Retinal pigment epithelial cell (primary cell): ENCODE measurements around the gene PFKFB1.
"Not testable (repeated sequence)": the region's sequence is repeated elsewhere in the genome, so short reads cannot be mapped to it uniquely, and the experiment has no call there.

Source experiments
- DNase-seq: peaks from one replicate; pipeline ENCODE4 v3.0.0-alpha.2; 2010; ENCODE audit warnings: low read depth
- H3K4me3 ChIP-seq: 2 replicates; pipeline ENCODE4 v1.5.1; 2011; ENCODE audit warnings: mild to moderate bottlenecking, low read length, control low read depth, moderate library complexity
- CTCF ChIP-seq: conservative IDR thresholded peaks from 2 replicates; pipeline ENCODE4 v1.5.1; 2011; ENCODE audit warnings: low read depth, low read length, control low read depth, inconsistent platforms

Gene PFKFB1

DNA sequence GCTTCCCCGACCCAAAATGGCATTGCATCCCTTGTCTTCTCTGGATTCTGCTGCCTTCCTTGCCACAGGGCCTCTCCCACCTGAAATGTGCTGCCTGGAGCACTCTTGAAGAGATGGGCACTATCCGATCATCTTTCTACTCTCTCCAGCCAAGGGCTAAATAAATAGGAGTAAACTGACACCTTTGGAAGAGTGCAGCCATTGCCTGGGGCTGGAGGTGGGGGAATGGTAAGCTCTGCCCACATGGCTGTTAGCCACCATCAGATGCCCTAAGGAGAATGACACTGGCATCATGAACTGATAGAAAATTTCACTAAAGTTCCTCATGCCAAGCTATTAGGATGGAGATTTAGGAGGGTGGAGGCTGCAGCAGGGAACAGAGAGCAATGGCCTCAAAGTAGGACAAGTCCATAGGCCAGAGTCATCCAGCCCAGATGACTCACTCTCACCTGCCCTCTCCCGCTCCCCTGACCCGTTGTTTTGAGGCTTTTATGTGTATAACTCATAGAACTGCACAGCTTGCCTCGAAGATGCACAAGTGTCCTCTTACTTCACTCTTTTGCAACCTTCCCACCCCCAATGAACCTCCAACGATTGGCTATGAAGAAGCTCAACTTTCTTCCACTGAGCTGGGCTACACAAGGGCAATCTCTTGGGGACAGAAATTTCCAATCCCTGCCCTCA lies 822 bp upstream of the PFKFB1 start:
- H3K4me3 ChIP-seq: no peak overlapping the region
- TF ChIP-seq CTCF: no peak
- DNase-seq: no peak

DNA sequence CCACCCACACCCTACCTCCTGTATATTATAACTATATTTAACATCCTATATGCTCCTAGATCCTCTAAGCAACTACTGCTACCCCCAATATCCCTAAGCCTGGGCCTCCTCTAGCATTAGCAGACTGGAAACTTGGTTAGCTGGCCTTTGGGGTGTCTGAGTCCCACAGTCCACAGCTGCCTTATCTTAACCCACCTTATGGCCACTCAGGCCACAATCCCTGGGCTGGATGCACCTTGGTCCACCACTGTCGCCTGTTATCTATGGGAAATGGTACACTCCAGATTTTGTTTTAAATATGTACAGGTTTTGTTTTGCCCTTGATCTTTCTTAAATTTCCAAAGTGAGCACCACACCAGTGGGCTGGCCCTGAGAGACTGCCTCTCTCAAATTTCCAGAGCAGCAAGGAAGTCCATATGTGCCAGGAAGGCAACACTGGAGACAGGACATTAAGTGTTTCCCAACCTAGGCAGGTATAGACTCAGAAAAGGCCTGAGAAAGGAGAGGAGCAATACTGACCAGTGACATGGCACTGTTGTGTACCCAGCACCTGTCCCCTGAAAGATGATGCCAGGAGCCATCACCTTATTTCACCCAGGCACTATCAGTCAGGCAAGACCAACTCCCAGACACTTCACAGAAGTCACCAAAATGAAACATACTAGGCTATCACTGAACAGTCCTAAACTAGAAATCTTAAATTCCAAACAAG lies 921 bp downstream of the PFKFB1 start:
- no peak overlapping the region for H3K4me3 ChIP-seq
- no peak for TF ChIP-seq CTCF
- DNase-seq: no peak

- no peak for DNase-seq
- H3K4me3 ChIP-seq: no peak overlapping the region
- TF ChIP-seq CTCF: no peak
Observed at GRCh38 chrX:54991706-54992105, 2.3 kb downstream of the PFKFB1 start.

DNA sequence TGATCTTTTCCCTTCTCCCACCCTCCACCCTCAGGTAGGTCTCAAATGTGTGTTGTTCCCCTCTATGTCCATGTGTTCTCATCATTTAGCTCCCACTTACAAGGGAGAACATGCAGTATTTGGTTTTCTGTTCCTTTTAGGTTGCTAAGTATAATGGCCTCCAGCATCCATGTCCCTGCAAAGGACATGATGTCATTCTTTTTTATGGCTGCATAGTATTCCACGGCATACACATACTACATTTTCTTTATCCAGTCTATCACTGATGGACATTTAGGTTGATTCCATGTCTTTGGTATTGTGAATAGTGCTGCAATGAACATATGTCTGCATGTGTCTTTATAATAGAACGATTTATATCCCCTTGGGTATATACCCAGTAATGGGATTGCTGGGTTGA lies 10.7 kb downstream of the PFKFB1 start:
- H3K4me3 ChIP-seq, DNase-seq: not testable (repeated sequence)

- no peak overlapping the region for H3K4me3 ChIP-seq
- TF ChIP-seq CTCF: no peak
- DNase-seq: no peak
Observed at GRCh38 chrX:54980334-54980733, 13.7 kb downstream of the PFKFB1 start.

GRCh38 chrX:54979432-54979831 lies 14.6 kb downstream of the PFKFB1 start:
- no peak for TF ChIP-seq CTCF
- no peak for DNase-seq
- no peak overlapping the region for H3K4me3 ChIP-seq

DNA sequence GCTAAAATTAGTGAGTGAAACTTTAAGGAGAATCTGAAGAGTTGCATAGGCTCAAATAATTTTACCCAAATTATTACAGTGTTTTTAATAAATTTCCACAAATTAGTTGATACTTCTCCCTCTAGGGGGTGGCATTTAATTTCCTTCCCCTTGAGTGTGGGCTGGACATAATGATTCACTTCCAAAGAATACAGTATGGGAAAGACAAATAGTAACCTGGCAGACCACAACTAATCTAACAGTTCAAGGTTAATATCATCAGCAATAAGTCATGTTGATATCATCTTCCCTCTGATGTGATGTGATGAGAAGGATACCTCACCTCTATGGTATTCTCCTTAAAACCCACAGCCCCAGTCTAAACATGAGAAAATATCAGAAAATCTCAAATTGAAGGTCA lies 15.5 kb downstream of the PFKFB1 start:
- DNase-seq: no peak
- no peak for TF ChIP-seq CTCF

More for the DNA sequence above, 15.5 kb downstream of the PFKFB1 start:
- no peak overlapping the region for H3K4me3 ChIP-seq
